ENCODE measurements around the gene LRRN2.

Gene LRRN2

GRCh38 chr1:204613636-204614035 is 71.9 kb downstream of the LRRN2 start:
- in situ Hi-C loops (cut with MboI; ENCODE audit: low pct_unique_long_range_greater_than_20kb, low sequenced_read_pairs, unreplicated experiment) = no loop called here
- DNase-seq (ENCODE audit: low spot score) = no peak
- TF ChIP-seq CTCF (IDR thresholded peaks at IDR 0.05; ENCODE audit: extremely low read depth, insufficient read depth, missing control alignments) = no peak

GRCh38 chr1:204612326-204612725 is 73.2 kb downstream of the LRRN2 start:
- no peak for TF ChIP-seq CTCF (IDR thresholded peaks at IDR 0.05; ENCODE audit: extremely low read depth, insufficient read depth, missing control alignments)
- in situ Hi-C loops (cut with MboI; ENCODE audit: low pct_unique_long_range_greater_than_20kb, low sequenced_read_pairs, unreplicated experiment) = no loop called here
- no peak for DNase-seq (ENCODE audit: low spot score)

- in situ Hi-C loops (cut with MboI; ENCODE audit: low pct_unique_long_range_greater_than_20kb, low sequenced_read_pairs, unreplicated experiment) = no loop called here
Observed at GRCh38 chr1:204611036-204611435, 74.5 kb downstream of the LRRN2 start.

GRCh38 chr1:204607910-204608309 is 77.6 kb downstream of the LRRN2 start:
- in situ Hi-C loops (cut with MboI; ENCODE audit: low pct_unique_long_range_greater_than_20kb, low sequenced_read_pairs, unreplicated experiment) = no loop called here
- no peak for TF ChIP-seq CTCF (IDR thresholded peaks at IDR 0.05; ENCODE audit: extremely low read depth, insufficient read depth, missing control alignments)

More at GRCh38 chr1:204611036-204611435, 74.5 kb downstream of the LRRN2 start:
- no peak for DNase-seq (ENCODE audit: low spot score)
- no peak for TF ChIP-seq CTCF (IDR thresholded peaks at IDR 0.05; ENCODE audit: extremely low read depth, insufficient read depth, missing control alignments)

DNA sequence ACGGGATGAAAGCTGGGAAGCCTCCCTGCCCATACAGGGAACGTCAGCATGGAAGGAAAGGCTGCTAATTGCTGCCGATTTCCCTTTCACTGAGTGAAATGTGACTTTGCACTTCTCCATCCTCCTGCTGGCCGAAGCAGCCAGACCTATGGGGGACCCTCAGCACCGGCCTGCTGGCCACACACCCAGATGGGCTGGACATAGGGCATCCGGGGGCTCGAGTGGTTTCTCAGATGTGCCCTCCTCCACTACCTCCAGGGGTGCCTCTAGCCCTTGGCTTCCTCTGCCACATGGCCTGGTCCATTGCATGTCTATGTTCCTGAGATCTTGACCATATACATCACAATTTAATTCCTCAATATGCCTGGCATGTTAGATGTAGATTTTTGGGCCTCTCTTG is 79.7 kb downstream of the LRRN2 start:
- DNase-seq (ENCODE audit: low spot score) = no peak
- in situ Hi-C loops (cut with MboI; ENCODE audit: low pct_unique_long_range_greater_than_20kb, low sequenced_read_pairs, unreplicated experiment) = no loop called here
- TF ChIP-seq CTCF (IDR thresholded peaks at IDR 0.05; ENCODE audit: extremely low read depth, insufficient read depth, missing control alignments) = no peak

More at GRCh38 chr1:204607910-204608309, 77.6 kb downstream of the LRRN2 start:
- DNase-seq (ENCODE audit: low spot score) = no peak

GRCh38 chr1:204602871-204603542 is 82.5 kb downstream of the LRRN2 start:
- in situ Hi-C loops (cut with MboI; ENCODE audit: low pct_unique_long_range_greater_than_20kb, low sequenced_read_pairs, unreplicated experiment) = no loop called here
- no peak for TF ChIP-seq CTCF (IDR thresholded peaks at IDR 0.05; ENCODE audit: extremely low read depth, insufficient read depth, missing control alignments)
- DNase-seq (ENCODE audit: low spot score) = no peak
